ENCODE results near the gene CYP1A2.
"Not testable (repeated sequence)": the region's sequence is repeated elsewhere in the genome, so short reads cannot be mapped to it uniquely, and the experiment has no call there.

The CYP1A2 gene, protein sequence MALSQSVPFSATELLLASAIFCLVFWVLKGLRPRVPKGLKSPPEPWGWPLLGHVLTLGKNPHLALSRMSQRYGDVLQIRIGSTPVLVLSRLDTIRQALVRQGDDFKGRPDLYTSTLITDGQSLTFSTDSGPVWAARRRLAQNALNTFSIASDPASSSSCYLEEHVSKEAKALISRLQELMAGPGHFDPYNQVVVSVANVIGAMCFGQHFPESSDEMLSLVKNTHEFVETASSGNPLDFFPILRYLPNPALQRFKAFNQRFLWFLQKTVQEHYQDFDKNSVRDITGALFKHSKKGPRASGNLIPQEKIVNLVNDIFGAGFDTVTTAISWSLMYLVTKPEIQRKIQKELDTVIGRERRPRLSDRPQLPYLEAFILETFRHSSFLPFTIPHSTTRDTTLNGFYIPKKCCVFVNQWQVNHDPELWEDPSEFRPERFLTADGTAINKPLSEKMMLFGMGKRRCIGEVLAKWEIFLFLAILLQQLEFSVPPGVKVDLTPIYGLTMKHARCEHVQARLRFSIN
- total RNA-seq = 0 to 1.8 (median 0) reads per million in 17 experiments

GRCh38 chr15:74748322-74748946 is at the start of gene CYP1A2:
TSS of gene CYP1A2 (plus strand) at chr15:74748845. CDS start at chr15:74749739, 894 bp downstream.
- DNase-seq = no peak

- peak in 2 of 4 experiments; percentile 28 to 53 for DNase-seq
Observed at GRCh38 chr15:74709011-74709410, 39.6 kb upstream of the CYP1A2 start.

DNA sequence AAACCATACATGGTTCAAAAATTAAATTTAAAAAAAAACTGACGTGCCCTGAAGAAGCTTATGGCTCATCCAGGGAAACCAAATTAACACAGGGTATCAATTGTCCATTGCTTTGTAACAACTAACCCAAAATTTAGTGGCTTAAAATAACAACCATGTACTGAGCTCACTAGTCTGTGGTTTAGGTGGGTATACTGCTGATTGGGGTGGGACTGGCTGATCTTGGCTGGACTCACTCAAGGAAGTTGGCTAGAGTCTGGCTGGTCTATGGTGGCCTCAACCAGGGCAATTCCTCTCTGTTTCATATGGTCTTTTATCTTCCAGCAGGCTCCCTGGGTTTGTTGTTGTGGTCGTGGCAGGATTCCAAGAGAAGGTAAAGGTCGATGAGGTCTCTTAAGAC is 38.8 kb upstream of the CYP1A2 start:
- DNase-seq = no peak

DNA sequence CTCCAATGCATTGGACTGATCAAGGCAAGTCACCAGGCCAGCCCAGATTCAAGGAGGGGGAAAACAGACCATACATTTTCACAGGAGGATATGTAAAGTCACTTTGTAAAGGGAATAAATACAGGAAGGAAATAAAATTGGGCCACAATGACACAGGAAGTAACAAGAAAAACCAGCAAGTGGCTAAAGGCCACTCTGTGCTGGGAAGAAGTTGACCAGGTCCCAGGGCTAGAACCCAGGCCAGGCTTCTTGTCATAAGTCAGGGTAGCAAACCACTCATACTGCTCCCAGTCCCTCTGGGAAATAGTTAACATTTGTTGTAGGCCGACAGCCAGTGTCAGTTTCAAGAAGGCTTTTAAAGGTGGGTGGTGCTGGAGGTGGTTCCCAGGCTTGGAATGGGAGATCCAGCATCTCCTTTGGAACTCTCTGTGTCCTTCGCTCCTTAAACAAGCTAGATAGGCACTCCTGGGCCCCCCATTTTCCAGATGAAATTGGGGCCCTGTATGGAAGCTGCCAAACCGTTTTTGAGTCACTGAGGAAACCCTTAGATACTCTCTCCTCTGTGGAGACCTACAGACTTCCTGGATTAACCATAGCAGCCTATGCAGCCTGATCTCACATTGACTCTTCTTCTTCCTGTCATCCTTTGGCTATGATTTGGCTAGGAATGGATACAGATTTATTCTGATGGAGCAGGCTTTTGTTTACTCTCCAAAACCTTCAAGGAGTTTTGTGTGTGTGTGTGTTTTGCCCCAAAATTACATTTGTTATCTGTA is 38.1 kb upstream of the CYP1A2 start:
- peak in 1 of 4 experiments; percentile 20 for DNase-seq

DNA sequence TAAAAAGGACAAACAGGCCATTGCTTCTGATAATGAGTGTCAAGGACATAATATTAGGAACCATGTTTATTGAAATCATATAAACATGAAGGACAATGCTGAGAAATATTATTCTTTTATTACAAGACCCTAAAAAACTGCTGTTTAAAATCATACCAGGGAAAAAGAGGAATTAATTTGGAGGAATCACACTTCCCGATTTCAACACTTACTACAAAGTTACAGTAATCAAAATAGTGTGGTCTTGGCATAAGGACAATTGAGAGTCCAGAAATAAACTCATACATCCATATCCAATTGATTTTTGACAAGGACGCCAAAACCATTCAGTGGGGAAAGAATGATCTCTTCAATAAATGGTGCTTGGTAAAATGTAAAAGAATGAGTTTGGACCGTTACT is 36.3 kb upstream of the CYP1A2 start:
- DNase-seq = peak in 2 of 4 experiments; percentile 63 to 66

DNA sequence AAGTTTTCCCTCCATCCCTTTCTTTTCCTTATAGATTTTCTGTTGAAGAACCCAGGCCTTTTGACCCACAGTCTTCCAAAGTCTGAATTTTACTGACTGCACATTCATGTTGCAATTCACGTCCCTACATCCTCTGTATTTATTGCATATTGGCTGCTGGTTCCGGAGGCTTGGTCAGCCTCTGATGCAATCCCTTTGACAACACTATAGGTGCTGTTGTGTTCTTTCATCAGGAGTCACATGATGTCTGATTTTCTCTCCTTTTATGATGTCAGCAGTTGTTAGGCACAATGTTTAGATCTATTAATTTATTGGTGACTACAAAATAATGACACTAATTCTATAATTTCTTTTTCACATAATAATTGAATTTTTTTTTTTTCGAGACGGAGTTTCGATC is 32.0 kb upstream of the CYP1A2 start:
- DNase-seq = peak; percentile 25 to 62 (median 44)

DNA sequence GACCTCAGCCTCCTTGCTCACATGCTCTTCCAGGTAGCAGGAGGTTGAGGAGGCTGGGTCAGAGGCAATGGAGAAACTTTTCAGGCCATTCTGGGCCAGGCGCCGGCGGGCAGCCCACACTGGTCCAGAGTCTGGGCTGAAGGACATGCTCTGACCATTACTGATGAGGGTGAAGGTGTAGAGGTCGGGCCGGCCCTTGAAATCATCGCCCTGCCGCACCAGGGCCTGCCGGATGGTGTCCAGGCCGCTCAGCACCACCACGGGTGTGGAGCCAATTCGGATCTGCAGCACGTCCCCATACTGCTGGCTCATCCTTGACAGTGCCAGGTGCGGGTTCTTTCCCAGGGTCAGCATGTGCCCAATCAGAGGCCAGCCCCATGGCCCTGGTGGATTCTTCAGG is 26.1 kb upstream of the CYP1A2 start:
- no peak for DNase-seq

- DNase-seq = no peak
Observed at GRCh38 chr15:74723187-74723586, 25.5 kb upstream of the CYP1A2 start.

DNA sequence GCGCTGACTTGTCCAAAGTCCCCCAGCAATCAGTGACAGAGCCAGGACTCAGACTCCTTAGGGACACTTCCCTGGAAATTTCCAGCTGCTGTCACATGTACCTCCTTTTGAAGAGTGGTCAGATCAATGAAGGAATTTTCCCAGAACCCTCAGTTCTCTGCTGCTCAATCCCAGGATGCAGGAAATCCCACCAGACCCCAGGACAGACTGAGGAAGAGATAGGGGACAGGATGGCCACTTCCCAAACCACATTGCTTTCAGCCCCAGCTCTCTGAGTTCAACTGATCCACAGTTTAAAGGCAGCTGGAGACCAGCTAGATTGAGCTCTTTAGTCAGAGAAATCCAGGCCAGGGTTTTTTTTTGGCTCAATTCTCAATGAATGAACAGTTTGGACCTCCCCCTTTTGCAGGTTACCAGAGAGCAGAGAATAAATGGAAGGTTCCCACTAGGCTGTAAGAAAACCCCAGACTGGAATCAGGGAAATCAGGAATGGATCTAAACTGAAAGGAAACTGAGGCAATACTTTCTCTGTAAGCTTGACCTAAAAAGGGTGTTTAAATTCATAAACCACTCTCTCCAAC is 24.8 kb upstream of the CYP1A2 start:
- DNase-seq = peak; percentile 23 to 46 (median 32)

GRCh38 chr15:74724570-74725224 is 23.9 kb upstream of the CYP1A2 start:
- DNase-seq = no peak

DNA sequence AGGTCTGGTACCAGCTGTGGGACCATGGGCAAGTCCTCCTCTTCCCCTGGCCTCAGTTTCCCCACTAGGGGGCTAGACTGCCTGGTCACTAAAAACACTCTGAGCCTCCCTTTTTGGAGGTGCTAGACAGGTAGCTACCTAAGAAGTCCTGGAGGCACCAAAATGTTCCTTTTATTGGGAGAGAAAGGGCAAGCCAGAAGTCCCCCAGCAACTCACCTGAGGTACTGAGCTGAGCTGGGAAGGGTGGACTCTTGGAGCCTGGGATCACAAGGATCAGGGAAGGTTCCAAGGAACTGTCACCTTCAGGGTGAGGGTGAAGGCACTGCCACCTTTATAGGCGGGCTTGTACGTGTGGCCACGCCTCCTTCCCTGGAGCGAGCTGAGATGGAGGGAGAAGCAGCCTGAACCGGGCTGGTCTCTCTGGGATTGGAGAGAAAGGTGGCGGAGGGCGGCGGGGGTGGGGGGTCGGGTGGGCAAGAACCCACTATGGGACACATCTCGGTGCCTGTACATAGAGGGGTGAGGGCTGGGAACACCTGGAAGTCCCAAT is 23.3 kb upstream of the CYP1A2 start, which contains the start of gene CYP1A1:
TSS of gene CYP1A1 (minus strand) at position 304 of the 550 bp plus-strand sequence. CDS start 2,431 bp downstream, outside the sequence.
- peak in 1 of 4 experiments; percentile 25 for DNase-seq

DNA sequence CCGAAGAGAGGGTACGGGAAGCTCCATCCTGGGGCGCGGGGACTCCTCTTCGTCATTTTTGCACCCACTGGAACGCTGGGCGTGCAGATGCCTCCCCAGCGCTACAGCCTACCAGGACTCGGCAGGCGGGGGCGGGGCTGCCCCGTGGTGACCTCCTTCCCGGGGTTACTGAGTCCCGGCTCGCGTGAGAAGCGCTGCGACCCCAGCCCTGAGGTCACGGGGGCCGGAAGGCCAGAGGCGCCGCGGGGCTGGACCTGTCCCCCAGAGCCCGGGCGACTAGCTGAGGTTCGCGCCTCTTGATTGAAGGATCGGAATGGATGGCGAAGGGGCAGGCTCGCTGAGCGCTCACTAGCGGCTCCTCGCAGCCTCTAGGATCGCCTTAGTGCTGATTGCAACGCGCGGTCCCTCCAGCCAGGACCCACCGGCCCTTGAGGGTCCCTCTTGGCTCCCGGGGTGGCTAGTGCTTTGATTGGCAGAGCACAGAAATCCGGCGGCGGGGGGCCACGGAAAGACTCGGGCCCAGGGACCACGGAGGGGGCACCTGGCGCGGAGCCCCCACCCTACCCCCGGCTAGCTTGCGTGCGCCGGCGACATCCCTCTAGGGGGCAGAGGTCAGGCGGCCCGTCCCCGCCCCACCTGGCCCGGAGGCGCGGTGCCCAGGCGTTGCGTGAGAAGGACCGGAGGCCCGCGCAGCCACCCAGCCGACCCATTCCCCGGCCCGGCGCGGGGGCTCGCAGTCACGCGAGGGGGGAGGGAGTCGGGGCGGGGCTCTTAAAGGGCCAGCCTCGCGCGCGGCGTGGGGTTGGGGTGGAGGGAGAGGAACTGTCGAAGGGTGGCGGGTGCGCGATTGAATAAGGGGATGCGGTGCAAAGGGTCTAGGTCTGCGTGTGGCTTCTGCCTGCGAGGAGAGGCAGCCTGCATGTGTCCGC is 22.5 kb upstream of the CYP1A2 start:
- DNase-seq = peak; percentile 31 to 63 (median 49)

DNA sequence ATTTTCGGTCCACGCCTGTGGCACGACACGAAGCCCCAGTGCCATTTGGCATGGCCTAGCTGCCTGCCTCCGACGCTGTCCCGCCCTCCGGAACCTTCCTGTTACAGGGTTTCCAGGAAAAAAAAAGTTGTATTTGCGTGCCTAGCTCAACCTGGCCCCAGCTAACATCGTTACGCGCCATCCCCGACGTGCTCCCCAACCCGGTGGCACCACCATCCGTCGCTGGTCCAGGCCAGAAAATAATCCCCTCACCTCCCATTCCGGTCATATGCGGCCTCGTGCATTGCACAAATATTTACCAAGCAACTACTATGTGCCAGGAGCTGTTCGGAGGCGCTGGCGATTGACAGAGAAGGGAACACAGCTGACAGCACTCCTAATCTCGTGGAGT is 21.9 kb upstream of the CYP1A2 start:
- no peak for DNase-seq

DNA sequence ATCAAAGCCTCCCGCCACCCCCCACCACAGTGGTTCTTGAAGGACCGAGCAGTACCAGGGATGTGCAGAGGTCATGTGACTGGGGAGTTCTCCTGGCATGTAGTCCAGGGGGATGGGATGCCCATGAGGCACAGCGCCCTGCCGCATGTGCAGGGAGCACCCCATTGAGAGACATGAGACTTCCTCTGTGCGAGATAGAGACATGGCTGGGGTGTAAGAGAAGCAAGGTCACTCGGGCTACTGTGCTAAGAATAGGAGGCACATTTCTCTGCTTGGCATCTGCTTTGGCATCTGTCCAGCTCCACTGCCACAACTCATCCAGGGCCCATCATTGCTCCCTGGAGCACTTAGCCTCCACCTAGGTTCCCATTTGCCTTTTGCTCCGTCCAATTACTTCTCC is 20.9 kb upstream of the CYP1A2 start:
- no peak for DNase-seq

GRCh38 chr15:74728699-74729098 is 19.9 kb upstream of the CYP1A2 start:
- not testable (repeated sequence) for DNase-seq

- not testable (repeated sequence) for DNase-seq
Observed at GRCh38 chr15:74729372-74729771, 19.3 kb upstream of the CYP1A2 start.

- no peak for DNase-seq
Observed at GRCh38 chr15:74730619-74731316, 17.9 kb upstream of the CYP1A2 start.

GRCh38 chr15:74732846-74733245 is 15.8 kb upstream of the CYP1A2 start:
- no peak for DNase-seq

DNA sequence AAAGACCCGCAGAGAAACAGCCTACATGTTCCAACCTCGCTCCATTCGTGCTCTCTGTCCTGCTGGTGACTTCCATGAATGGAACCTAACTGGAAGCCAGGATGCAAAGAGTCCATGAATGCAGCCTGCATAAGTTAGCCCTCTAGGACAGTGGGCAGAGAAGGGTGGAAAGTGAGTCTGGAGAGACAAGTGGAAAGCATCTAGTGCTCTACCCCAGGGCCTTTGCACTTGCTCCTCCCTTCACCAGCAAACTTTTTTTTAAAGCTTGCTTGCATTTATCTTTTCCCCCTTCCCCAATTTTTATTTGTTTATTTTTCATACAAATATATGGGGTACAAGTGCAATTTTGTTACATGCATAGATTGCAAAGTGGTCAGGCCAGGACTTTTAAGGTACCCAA is 15.4 kb upstream of the CYP1A2 start:
- DNase-seq = no peak

GRCh38 chr15:74735305-74735704 is 13.3 kb upstream of the CYP1A2 start:
- no peak for DNase-seq
